GM19239 (cell line): ENCODE data around the gene PTPN1.

Experiments
- DNase-seq: peaks from one replicate; pipeline ENCODE4 v3.0.0; 2011; ENCODE audit warnings: low spot score; ENCODE audit not compliant: insufficient read length
- FAIRE-seq: peaks from 2 replicates; lab custom pipeline; 2011; peaks lifted over from hg19 to GRCh38; lab: Jason Lieb, UNC

The PTPN1 gene

GRCh38 chr20:50569864-50570836, 60.0 kb downstream of the PTPN1 start:
- DNase-seq = no peak
- peak; percentile 75 for FAIRE-seq

DNA sequence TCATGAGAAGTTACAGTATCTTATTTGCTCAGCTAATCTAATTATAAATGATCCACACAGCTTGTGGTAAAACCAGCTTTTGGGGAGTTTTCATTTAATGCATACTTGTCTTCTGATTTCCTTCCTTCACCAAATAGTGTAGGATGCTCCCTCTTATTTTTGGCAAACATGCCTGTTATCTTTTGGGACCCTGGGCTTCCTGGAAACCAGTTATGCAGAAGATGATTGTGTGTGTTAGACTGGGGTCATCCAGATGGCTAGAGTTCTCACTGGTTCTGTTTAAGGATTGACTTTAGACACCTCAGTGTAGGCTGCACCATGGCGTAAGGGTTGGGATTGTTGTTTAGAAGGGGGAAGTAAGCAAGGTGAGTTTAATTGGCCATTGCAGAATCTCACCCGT, 61.3 kb downstream of the PTPN1 start:
- no peak for FAIRE-seq
- no peak for DNase-seq

GRCh38 chr20:50572938-50573777, 63.0 kb downstream of the PTPN1 start:
- DNase-seq = no peak
- FAIRE-seq = no peak

GRCh38 chr20:50574108-50574507, 63.9 kb downstream of the PTPN1 start:
- DNase-seq = no peak
- FAIRE-seq = no peak

GRCh38 chr20:50574586-50574985, 64.4 kb downstream of the PTPN1 start:
- FAIRE-seq = no peak
- DNase-seq = no peak

DNA sequence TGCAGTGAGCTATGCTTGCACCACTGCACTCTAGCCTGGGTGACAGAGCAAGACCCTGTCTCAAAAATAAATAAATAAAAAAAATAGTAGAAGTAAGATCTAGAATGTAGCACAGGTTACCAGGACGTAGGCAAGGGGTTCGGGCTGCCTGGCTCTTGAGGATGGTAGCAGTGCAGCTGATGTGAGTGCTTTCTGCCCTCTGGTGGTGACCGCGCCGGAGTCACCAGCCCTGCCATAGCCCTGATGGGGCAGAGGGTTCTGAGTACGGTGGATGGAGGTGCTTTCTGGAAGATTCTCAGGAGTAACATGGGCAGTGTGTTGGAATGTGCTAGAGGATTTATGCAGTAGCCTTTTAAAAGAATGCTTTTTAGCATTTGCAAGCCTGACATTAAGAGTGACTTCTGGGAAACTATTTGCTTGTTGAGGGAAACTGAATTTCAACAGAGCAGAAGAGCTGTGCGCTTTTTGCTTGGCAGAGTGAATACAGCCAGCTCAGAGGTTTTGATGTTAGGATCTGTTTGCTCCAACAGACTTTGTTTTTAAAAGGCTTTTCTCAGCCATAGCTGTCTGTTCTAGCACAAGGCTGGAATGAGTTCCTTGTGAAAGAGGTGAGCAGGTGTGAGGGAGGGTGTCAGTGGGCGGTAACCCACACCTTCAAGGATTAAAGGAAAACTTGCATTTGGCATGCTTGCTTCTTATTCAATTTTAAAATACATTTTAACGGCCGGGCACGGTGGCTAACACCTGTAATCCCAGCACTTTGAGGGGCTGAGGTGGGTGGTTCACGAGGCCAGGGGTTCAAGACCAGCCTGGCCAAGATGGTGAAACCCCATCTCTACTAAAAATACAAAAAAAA, 65.9 kb downstream of the PTPN1 start:
- FAIRE-seq = no peak
- DNase-seq = no peak

GRCh38 chr20:50577175-50578018, 67.2 kb downstream of the PTPN1 start:
- no peak for DNase-seq
- FAIRE-seq = no peak

DNA sequence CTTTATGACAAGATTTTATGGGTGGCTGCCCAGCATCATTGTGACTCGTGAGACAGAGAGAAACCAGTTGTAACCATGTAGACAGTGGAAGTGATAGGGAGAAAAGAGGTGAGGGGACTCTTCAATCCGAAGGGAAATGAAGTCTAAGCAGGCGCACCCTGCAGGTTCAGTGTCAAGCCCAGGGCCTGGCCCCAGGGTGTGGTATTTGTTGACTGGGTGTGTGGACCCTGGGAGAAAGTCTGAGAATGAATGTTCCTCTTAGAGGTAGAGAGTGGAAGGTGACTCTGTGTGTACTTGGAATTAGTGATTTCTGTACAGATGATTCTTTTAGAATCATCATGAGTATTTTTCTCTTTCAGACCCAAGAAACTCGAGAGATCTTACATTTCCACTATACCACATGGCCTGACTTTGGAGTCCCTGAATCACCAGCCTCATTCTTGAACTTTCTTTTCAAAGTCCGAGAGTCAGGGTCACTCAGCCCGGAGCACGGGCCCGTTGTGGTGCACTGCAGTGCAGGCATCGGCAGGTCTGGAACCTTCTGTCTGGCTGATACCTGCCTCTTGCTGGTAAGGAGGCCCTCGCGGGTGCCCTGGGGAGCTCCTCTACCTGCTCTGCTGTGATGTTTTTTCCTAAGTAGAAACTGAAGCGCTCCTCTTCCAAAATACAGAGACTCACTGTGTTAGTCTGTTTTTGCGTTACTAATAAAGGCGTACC, 68.0 kb downstream of the PTPN1 start:
- FAIRE-seq (no peak), DNase-seq (no peak)

GRCh38 chr20:50578778-50579165, 68.6 kb downstream of the PTPN1 start:
- FAIRE-seq (no peak), DNase-seq (no peak)

- no peak for DNase-seq
- FAIRE-seq = no peak
Observed at GRCh38 chr20:50579511-50579910, 69.3 kb downstream of the PTPN1 start.

DNA sequence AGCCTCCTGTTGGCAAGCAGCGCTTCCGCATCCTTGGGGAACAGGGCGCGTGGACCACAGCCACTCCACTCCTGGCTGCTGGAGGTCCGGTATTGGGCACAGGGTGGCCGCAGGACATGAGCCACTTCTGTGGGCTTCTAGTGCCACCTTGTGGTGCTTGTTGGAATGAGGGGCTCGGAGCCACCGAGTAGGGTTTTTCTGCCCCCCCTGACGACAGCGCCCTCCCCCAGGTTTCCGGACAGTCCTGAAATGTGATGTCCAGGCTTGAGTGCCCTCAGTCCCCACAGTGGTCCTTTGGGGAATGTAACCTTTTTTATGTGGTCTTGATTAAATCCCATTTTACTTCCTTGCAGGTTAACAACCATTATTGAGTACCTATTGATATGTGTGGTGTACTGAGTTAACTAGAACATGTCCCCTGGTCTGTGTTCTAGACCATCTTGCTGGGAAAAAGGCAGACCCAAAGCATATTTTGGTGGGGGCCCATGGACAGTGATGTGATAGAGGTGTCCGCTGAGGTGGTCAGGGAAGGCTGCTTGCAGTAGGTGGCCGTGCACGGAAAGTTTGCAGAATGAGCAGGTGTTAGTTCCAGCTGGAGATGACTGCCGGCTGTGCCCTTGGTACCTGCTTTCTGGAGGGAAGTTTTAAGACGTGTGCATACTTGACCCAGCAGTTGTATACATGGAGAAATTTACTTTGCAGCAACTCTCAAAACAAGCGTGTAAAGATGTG, 70.0 kb downstream of the PTPN1 start:
- peak; percentile 11 for FAIRE-seq
- no peak for DNase-seq

GRCh38 chr20:50580842-50581544, 70.8 kb downstream of the PTPN1 start:
- FAIRE-seq (no peak), DNase-seq (no peak)

DNA sequence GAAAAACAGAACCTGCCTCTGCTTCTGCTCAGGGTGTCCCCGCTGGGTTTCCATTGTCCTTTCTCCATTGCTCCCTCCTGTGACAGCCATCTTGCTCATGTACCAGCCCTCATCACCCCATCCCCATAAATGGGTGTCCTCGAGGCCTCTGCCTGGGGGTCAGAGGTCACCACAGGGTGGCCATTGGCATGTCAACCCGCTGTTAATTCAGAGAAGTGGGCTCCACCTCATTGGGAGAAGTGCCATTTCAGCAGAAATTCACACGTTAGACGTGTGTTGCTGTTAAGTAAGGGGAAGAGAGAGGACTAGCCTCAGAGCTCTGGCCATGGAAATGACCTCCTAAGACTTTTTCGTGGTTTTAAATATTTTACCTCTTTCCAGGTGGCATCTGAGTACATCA, 71.9 kb downstream of the PTPN1 start:
- FAIRE-seq = no peak

GRCh38 chr20:50582591-50583234, 72.5 kb downstream of the PTPN1 start:
- DNase-seq (peak; percentile 57), FAIRE-seq (no peak)

More for the DNA sequence above, 71.9 kb downstream of the PTPN1 start:
- DNase-seq = no peak

- DNase-seq (no peak), FAIRE-seq (no peak)
Observed at GRCh38 chr20:50583442-50584150, 73.4 kb downstream of the PTPN1 start.

DNA sequence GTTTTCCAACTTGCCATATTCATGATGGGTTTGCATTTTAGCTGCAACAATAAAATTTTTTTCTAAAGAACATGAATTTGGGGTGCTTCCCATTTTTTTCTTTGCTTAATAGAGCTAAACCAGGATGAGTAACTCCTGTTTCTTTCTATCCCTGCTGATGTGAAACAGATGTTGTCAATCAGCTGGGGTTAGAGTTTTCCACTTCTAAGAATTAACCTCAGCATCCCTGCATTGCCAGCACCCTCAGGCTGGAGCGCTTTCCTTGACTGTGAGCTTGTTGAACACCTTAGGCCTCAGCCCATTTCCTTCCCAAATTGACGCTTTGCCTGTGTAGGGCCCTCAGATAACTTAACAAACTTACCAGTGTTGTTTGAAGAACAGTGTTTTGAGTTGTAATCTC, 74.5 kb downstream of the PTPN1 start:
- FAIRE-seq = no peak

More for the DNA sequence above, 74.5 kb downstream of the PTPN1 start:
- no peak for DNase-seq
